ENCODE data around the gene SLMAP.
A peak's percentile ranks its signal among the peaks of the same experiment; 100 is the strongest.

The SLMAP gene

DNA sequence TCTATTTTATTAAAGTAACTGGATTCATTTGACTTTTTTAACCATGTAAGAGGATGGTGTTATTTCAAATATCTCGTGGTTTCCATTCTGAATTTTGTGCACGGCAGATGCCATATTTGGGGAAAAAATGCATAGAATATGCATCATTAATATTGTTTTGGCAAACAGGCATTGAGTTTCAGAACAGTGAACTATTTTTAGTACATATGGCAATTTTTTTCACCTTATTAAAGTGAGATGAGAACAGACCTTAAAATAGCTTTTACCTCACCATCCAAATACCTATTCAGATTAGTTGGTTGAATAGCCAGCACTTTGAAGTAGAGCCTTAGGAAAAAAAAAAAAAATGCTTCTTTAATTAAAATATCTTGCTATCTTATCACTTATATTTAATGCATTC, 134.8 kb downstream of the SLMAP start:
- FAIRE-seq (no peak), DNase-seq (ENCODE audit: insufficient read length, low spot score) (no peak)
- TF ChIP-seq SPI1 (IDR thresholded peaks at IDR 0.05; ENCODE audit: low read depth, low read length) (no peak), POU2F2 (IDR thresholded peaks at IDR 0.05; ENCODE audit: low read depth, low read length) (no peak), POLR2A (IDR thresholded peaks at IDR 0.05; ENCODE audit: low read depth, low read length) (no peak), POLR2AphosphoS5 (IDR thresholded peaks at IDR 0.05; ENCODE audit: low read depth, low read length) (no peak), PAX5 (IDR thresholded peaks at IDR 0.05; ENCODE audit: insufficient read depth, low read length, severe bottlenecking) (no peak), TAF1 (IDR thresholded peaks at IDR 0.05; ENCODE audit: low read depth, low read length) (no peak)

DNA sequence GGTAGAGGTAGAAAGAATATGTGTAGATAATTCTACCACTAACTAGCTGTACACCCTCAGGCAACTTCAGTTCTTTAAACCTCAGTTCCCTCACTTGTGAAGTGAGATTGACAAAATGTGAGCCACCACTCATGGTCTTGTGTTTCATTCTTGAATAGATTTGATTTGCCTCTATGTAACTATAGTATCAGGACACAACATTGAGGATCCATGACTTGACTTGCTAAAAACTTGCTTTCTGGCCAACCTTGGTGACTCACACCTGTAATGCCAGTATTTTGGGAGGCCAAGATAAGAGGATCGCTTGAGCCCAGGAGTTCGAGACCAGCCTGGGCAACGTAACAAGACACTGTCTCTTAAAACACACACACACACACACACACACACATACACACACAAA, 136.3 kb downstream of the SLMAP start:
- FAIRE-seq (peak; percentile 69), DNase-seq (ENCODE audit: insufficient read length, low spot score) (no peak)
- no peak for TF ChIP-seq POLR2AphosphoS5 (IDR thresholded peaks at IDR 0.05; ENCODE audit: low read depth, low read length)
- no peak for TF ChIP-seq PAX5 (IDR thresholded peaks at IDR 0.05; ENCODE audit: insufficient read depth, low read length, severe bottlenecking)
- TF ChIP-seq SPI1 (IDR thresholded peaks at IDR 0.05; ENCODE audit: low read depth, low read length), result no peak
- TF ChIP-seq POU2F2 (IDR thresholded peaks at IDR 0.05; ENCODE audit: low read depth, low read length), result no peak
- no peak for TF ChIP-seq POLR2A (IDR thresholded peaks at IDR 0.05; ENCODE audit: low read depth, low read length)
- no peak for TF ChIP-seq TAF1 (IDR thresholded peaks at IDR 0.05; ENCODE audit: low read depth, low read length)

DNA sequence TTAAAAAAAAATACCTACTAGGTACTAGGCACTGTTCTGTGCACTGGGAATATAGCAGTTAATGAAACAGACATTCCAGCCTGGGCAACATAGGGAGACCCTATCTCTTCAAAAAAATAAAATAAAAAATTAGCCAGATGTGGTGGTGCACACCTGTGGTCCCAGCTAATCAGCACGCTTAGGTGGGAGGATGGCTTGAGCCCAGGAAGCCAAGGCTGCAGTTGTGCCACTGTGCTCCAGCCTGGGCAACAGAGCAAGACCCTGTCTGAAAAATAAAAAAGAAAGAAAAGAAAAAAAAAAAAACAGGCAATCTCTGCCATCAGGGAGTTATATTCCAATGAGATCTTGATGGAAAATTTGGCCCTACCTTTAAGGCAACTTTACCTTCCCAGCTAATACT, 137.0 kb downstream of the SLMAP start:
- DNase-seq (ENCODE audit: insufficient read length, low spot score) (no peak), FAIRE-seq (no peak)
- TF ChIP-seq POLR2AphosphoS5 (IDR thresholded peaks at IDR 0.05; ENCODE audit: low read depth, low read length) (no peak), POLR2A (IDR thresholded peaks at IDR 0.05; ENCODE audit: low read depth, low read length) (no peak), PAX5 (IDR thresholded peaks at IDR 0.05; ENCODE audit: insufficient read depth, low read length, severe bottlenecking) (no peak), TAF1 (IDR thresholded peaks at IDR 0.05; ENCODE audit: low read depth, low read length) (no peak), SPI1 (IDR thresholded peaks at IDR 0.05; ENCODE audit: low read depth, low read length) (no peak), POU2F2 (IDR thresholded peaks at IDR 0.05; ENCODE audit: low read depth, low read length) (no peak)

DNA sequence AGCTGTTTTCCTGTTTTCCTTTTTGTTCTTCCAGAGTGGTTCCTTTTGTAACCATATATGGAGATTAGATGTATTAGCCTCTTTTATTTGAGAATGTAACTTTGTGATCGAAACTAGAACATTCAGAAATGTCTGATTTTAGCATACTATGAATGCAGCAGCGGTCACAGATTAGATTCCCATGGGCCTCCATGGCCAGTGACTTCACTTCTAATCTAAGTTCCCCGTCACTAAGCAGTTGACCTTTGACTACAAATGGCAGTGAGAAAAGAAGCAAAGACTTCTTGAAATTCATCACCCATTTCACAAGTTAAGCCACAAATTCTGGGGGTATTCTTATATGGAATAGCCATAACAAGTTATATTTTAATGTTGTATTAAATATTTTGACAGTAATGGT, 137.6 kb downstream of the SLMAP start:
- FAIRE-seq (no peak), DNase-seq (ENCODE audit: insufficient read length, low spot score) (no peak)
- TF ChIP-seq TAF1 (IDR thresholded peaks at IDR 0.05; ENCODE audit: low read depth, low read length), result no peak

- FAIRE-seq (no peak), DNase-seq (ENCODE audit: insufficient read length, low spot score) (no peak)
- TF ChIP-seq SPI1 (IDR thresholded peaks at IDR 0.05; ENCODE audit: low read depth, low read length) (no peak), PAX5 (IDR thresholded peaks at IDR 0.05; ENCODE audit: insufficient read depth, low read length, severe bottlenecking) (no peak), TAF1 (IDR thresholded peaks at IDR 0.05; ENCODE audit: low read depth, low read length) (no peak), POLR2A (IDR thresholded peaks at IDR 0.05; ENCODE audit: low read depth, low read length) (no peak), POLR2AphosphoS5 (IDR thresholded peaks at IDR 0.05; ENCODE audit: low read depth, low read length) (no peak), POU2F2 (IDR thresholded peaks at IDR 0.05; ENCODE audit: low read depth, low read length) (no peak)
Observed at GRCh38 chr3:57896031-57896430, 139.9 kb downstream of the SLMAP start.

- TF ChIP-seq POU2F2 (IDR thresholded peaks at IDR 0.05; ENCODE audit: low read depth, low read length), result no peak
- no peak for TF ChIP-seq PAX5 (IDR thresholded peaks at IDR 0.05; ENCODE audit: insufficient read depth, low read length, severe bottlenecking)
- TF ChIP-seq TAF1 (IDR thresholded peaks at IDR 0.05; ENCODE audit: low read depth, low read length), result no peak
- TF ChIP-seq SPI1 (IDR thresholded peaks at IDR 0.05; ENCODE audit: low read depth, low read length), result no peak
- no peak for TF ChIP-seq POLR2AphosphoS5 (IDR thresholded peaks at IDR 0.05; ENCODE audit: low read depth, low read length)
- TF ChIP-seq POLR2A (IDR thresholded peaks at IDR 0.05; ENCODE audit: low read depth, low read length), result no peak
- FAIRE-seq (no peak), DNase-seq (ENCODE audit: insufficient read length, low spot score) (no peak)
Observed at GRCh38 chr3:57896691-57897090, 140.6 kb downstream of the SLMAP start.

GRCh38 chr3:57900786-57901185, 144.7 kb downstream of the SLMAP start:
- TF ChIP-seq POU2F2 (IDR thresholded peaks at IDR 0.05; ENCODE audit: low read depth, low read length) (no peak), SPI1 (IDR thresholded peaks at IDR 0.05; ENCODE audit: low read depth, low read length) (no peak), TAF1 (IDR thresholded peaks at IDR 0.05; ENCODE audit: low read depth, low read length) (no peak), PAX5 (IDR thresholded peaks at IDR 0.05; ENCODE audit: insufficient read depth, low read length, severe bottlenecking) (no peak), POLR2A (IDR thresholded peaks at IDR 0.05; ENCODE audit: low read depth, low read length) (no peak), POLR2AphosphoS5 (IDR thresholded peaks at IDR 0.05; ENCODE audit: low read depth, low read length) (no peak)
- DNase-seq (ENCODE audit: insufficient read length, low spot score) (no peak), FAIRE-seq (no peak)

GRCh38 chr3:57903124-57903890, 147.2 kb downstream of the SLMAP start:
- no peak for FAIRE-seq
- TF ChIP-seq POLR2AphosphoS5 (IDR thresholded peaks at IDR 0.05; ENCODE audit: low read depth, low read length) (no peak), SPI1 (IDR thresholded peaks at IDR 0.05; ENCODE audit: low read depth, low read length) (no peak), POLR2A (IDR thresholded peaks at IDR 0.05; ENCODE audit: low read depth, low read length) (no peak), POU2F2 (IDR thresholded peaks at IDR 0.05; ENCODE audit: low read depth, low read length) (no peak), PAX5 (IDR thresholded peaks at IDR 0.05; ENCODE audit: insufficient read depth, low read length, severe bottlenecking) (no peak), TAF1 (IDR thresholded peaks at IDR 0.05; ENCODE audit: low read depth, low read length) (no peak)
- no peak for DNase-seq (ENCODE audit: insufficient read length, low spot score)

DNA sequence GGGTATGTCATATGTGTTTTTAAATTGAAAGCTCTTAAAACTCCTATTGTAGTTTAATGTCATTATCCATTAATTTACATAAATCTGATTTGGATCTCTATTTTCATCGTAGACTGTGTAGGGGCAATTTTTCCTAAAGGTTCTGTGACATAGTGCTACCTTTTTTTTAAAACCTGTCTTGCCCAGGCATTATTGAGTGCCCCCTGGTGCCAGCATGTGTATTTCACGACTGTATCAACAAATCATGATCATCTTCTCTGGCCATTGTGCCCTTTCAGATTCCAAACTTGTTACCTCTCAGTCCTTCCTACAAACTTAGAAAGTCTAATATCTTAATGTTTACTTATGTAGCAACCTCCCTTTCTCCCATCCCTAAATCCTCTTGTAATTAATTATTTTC, 154.9 kb downstream of the SLMAP start:
- no peak for DNase-seq (ENCODE audit: insufficient read length, low spot score)
- no peak for TF ChIP-seq POLR2A (IDR thresholded peaks at IDR 0.05; ENCODE audit: low read depth, low read length)
- no peak for TF ChIP-seq POU2F2 (IDR thresholded peaks at IDR 0.05; ENCODE audit: low read depth, low read length)
- FAIRE-seq, result no peak

DNA sequence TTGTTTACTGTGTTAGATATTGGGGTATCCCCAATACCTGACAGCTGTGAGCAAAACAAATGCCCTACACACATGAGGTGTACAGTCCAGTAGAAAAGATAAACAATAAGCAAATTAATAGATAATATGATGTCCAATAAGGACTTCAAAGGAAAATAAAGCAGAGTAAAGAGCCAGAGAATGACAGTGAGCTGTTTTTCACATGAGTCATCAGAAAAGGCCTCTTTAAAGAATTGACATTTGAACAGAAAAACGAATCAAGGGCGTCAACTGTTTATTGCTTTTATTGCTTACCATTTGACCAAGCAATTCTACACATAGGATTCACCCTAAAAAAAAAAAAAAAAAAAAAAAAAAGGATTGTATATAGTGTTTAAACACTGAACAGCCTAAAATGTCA, 155.5 kb downstream of the SLMAP start:
- TF ChIP-seq POLR2A (IDR thresholded peaks at IDR 0.05; ENCODE audit: low read depth, low read length), result no peak
- TF ChIP-seq POU2F2 (IDR thresholded peaks at IDR 0.05; ENCODE audit: low read depth, low read length), result no peak
- no peak for TF ChIP-seq PAX5 (IDR thresholded peaks at IDR 0.05; ENCODE audit: insufficient read depth, low read length, severe bottlenecking)
- TF ChIP-seq TAF1 (IDR thresholded peaks at IDR 0.05; ENCODE audit: low read depth, low read length), result no peak
- TF ChIP-seq POLR2AphosphoS5 (IDR thresholded peaks at IDR 0.05; ENCODE audit: low read depth, low read length), result no peak
- TF ChIP-seq SPI1 (IDR thresholded peaks at IDR 0.05; ENCODE audit: low read depth, low read length), result no peak
- FAIRE-seq (no peak), DNase-seq (ENCODE audit: insufficient read length, low spot score) (no peak)
